OCI-LY3 (cell line): ENCODE data around the gene RFNG.

Experiments used
- H2AFZ ChIP-seq: fragments of 200-600, 300-600 bp; shearing (Covaris generic); 2 replicates; pipeline ENCODE4 v1.6.0; 2014; ENCODE audit warnings: antibody characterized with exemption, low read depth, low read length
- H3K27ac ChIP-seq: fragments of 200-600, 300-600 bp; sonication (generic); 2 replicates; pipeline ENCODE4 v1.5.1; 2014; ENCODE audit warnings: mild to moderate bottlenecking, low read length, moderate library complexity, mixed read lengths
- H3K27me3 ChIP-seq: fragments of 200-600, 300-600 bp; sonication (generic); 2 replicates; pipeline ENCODE4 v1.6.1; 2014; ENCODE audit warnings: low read depth, low read length, mixed read lengths
- H3K36me3 ChIP-seq: fragments of 200-600, 300-600 bp; sonication (generic); replicated peaks from 2 replicates; pipeline ENCODE3; 2014; ENCODE audit warnings: low read depth, low read length, mixed read lengths
- H3K4me1 ChIP-seq: fragments of 300-600, 200-600 bp; sonication (generic); 2 replicates; pipeline ENCODE4 v1.6.1; 2014; ENCODE audit warnings: low read length, mixed read lengths
- H3K4me2 ChIP-seq: fragments of 200-600, 300-600 bp; sonication (generic); 2 replicates; pipeline ENCODE4 v1.6.1; 2014; ENCODE audit warnings: low read length, mixed read lengths
- H3K4me3 ChIP-seq: fragments of 300-600, 200-600 bp; sonication (generic); 2 replicates; pipeline ENCODE4 v1.5.1; 2014; ENCODE audit warnings: antibody characterized with exemption, mild to moderate bottlenecking, low read length, moderate library complexity
- H3K79me2 ChIP-seq: fragments of 300-600, 200-600 bp; shearing (Covaris generic); 2 replicates; pipeline ENCODE4 v1.6.1; 2014; ENCODE audit warnings: mild to moderate bottlenecking, low read length, mixed read lengths
- H3K9ac ChIP-seq: fragments of 300-600, 200-600 bp; shearing (Covaris generic); 2 replicates; pipeline ENCODE4 v1.6.0; 2014; ENCODE audit warnings: mild to moderate bottlenecking, low read length, moderate library complexity
- H3K9me3 ChIP-seq: fragments of 200-600, 300-600 bp; shearing (Covaris generic); 2 replicates; pipeline ENCODE4 v1.6.1; 2014; ENCODE audit warnings: low read length, mixed read lengths; ENCODE audit not compliant: insufficient read depth
- H4K20me1 ChIP-seq: fragments of 200-600, 300-600 bp; sonication (generic); 2 replicates; pipeline ENCODE4 v1.6.1; 2016; ENCODE audit warnings: low read length, mixed read lengths; ENCODE audit not compliant: insufficient read depth
- CTCF ChIP-seq: fragments of 200-600, 300-600 bp; sonication (generic); IDR thresholded peaks from 2 replicates; pipeline ENCODE4 v1.5.1; 2014; ENCODE audit warnings: antibody characterized with exemption, low read length, low read depth
- EZH2phosphoT487 ChIP-seq: fragments of 200-600 bp; shearing (Covaris generic); IDR thresholded peaks from 2 replicates; pipeline ENCODE4 v1.6.1; 2018; ENCODE audit warnings: antibody characterized with exemption, mixed run types, low read depth

Gene RFNG

GRCh38 chr17:82047914-82048570, 3.6 kb downstream of the RFNG start:
- H3K9me3 ChIP-seq = no peaks in the 10 kb centered on the region
- no peak overlapping the region for H3K9ac ChIP-seq
- no peak overlapping the region for H3K4me2 ChIP-seq

DNA sequence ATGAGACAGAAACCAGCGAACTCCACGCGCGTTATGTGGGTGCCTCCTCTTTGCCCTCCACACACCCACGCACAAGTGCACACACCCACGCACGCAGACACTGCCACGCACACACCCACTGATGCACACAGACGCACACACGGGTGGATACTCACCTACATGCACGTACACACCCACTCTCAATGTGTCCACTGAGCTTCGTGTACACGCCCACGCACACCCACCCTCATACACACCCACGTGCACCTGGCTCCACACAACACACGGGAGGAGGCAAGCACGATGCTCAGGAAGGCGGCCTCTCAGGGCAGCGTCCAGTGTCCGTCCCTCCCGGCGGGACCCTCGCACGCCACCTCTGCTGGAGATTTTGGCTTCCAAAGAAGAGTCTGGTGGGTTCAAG, 4.2 kb downstream of the RFNG start:
- Histone ChIP-seq H4K20me1 (peaks cover 3% of the 10 kb centered on the region; the same call in 1 of the 2 replicates), H3K4me3 (no peak overlapping the region), H3K9me3 (no peaks in the 10 kb centered on the region), H3K27ac (no peak overlapping the region), H3K36me3 (no peaks in the 10 kb centered on the region), H3K27me3 (no peaks in the 10 kb centered on the region), H3K4me1 (peaks cover 5% of the 10 kb centered on the region), H3K79me2 (peaks cover 7% of the 10 kb centered on the region), H3K4me2 (no peak overlapping the region), H2AFZ (no peak overlapping the region), H3K9ac (no peak overlapping the region)
- TF ChIP-seq CTCF (no peak), EZH2phosphoT487 (no peak)

More at GRCh38 chr17:82047914-82048570, 3.6 kb downstream of the RFNG start:
- Histone ChIP-seq H3K27ac (no peak overlapping the region), H4K20me1 (peaks cover 7% of the 10 kb centered on the region; the same call in 1 of the 2 replicates), H2AFZ (no peak overlapping the region), H3K79me2 (peaks cover 14% of the 10 kb centered on the region), H3K4me3 (no peak overlapping the region), H3K27me3 (no peaks in the 10 kb centered on the region), H3K36me3 (no peaks in the 10 kb centered on the region), H3K4me1 (peaks cover 12% of the 10 kb centered on the region)
- TF ChIP-seq EZH2phosphoT487 = no peak
- TF ChIP-seq CTCF = no peak

GRCh38 chr17:82046903-82047302, 4.7 kb downstream of the RFNG start:
- H3K36me3 ChIP-seq = no peaks in the 10 kb centered on the region
- peaks cover 3% of the 10 kb centered on the region; the same call in 1 of the 2 replicates for H3K79me2 ChIP-seq
- H3K9me3 ChIP-seq = no peaks in the 10 kb centered on the region
- no peaks in the 10 kb centered on the region for H3K27me3 ChIP-seq
- no peak overlapping the region for H3K4me2 ChIP-seq
- H4K20me1 ChIP-seq = no peaks in the 10 kb centered on the region
- H3K4me3 ChIP-seq = no peak overlapping the region
- no peak overlapping the region for H3K27ac ChIP-seq
- TF ChIP-seq CTCF (no peak), EZH2phosphoT487 (no peak)
- no peak overlapping the region for H3K9ac ChIP-seq
- no peak overlapping the region for H2AFZ ChIP-seq
- H3K4me1 ChIP-seq = peaks cover 5% of the 10 kb centered on the region

- Histone ChIP-seq H3K27ac (no peak overlapping the region), H3K79me2 (no peaks in the 10 kb centered on the region), H3K4me1 (peaks cover 5% of the 10 kb centered on the region), H3K9ac (no peak overlapping the region), H2AFZ (no peak overlapping the region), H3K9me3 (no peaks in the 10 kb centered on the region), H4K20me1 (no peaks in the 10 kb centered on the region), H3K36me3 (no peaks in the 10 kb centered on the region), H3K27me3 (no peaks in the 10 kb centered on the region), H3K4me2 (no peak overlapping the region), H3K4me3 (no peak overlapping the region)
- TF ChIP-seq EZH2phosphoT487 (no peak), CTCF (no peak)
Observed at GRCh38 chr17:82045936-82046484, 5.6 kb downstream of the RFNG start.
